GM21528 (cell line): ENCODE data around the gene USP30.
"Not testable (repeated sequence)": the region's sequence is repeated elsewhere in the genome, so short reads cannot be mapped to it uniquely, and the experiment has no call there.

Experiments
- ATAC-seq: cut with Tn5 transposase; IDR thresholded peaks from one replicate; pipeline ENCODE4 v1.9.1; 2021; ENCODE audit warnings: mild to moderate bottlenecking, moderate library complexity; ENCODE audit not compliant: unreplicated experiment, low FRiP score

USP30 gene

DNA sequence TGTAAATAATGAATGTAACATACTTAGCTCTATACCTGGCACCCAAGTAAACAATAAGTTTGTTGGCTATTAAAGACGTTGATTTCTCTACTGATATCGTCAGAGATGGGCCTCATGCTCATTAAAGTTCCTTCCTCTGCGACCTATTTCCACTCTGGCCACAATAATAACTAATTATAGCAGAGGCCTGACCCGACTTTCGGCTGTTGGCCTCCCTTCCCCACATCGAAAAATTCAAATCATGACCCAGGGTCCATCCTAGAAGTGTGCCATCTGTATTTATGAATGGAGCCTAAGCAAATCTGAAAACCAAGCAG, 321 bp upstream of the USP30 start:
- peak; percentile 10 for ATAC-seq

DNA sequence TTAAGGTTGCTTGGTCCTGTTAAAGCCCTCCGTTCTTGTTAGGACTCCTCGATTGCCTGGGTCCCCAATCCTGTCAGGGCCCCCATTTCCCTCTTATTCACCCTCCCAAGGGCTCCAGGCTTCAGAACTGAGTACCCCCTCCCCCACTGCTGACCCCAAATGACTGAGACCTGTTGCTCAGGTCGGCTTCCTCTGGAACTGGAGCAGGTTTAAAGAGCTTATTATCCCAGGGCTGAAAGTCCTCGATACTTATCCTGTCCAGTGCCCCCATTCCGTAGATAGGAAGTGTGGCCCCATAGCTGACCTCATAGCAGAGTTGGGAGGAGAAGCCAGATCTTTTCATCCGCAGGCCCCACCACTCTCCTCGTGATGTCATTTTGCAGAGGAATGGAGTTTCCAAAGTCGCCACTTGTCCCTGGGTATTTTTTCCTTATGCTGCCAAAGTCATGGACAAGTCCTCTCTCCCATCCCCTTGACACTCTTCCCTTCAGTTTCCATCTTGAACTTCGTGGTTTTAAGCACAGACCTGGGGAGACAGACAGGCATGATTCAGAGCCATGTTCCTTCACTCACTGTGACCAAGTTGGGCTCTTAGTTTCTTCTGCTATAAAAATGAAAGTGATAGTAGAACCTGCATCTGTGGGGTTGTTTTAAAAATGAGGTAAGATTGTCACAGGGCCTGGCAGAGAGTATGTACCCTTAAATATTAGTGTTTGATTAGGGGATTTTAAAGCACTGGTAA, 1.2 kb downstream of the USP30 start:
- peak; percentile 48 for ATAC-seq

DNA sequence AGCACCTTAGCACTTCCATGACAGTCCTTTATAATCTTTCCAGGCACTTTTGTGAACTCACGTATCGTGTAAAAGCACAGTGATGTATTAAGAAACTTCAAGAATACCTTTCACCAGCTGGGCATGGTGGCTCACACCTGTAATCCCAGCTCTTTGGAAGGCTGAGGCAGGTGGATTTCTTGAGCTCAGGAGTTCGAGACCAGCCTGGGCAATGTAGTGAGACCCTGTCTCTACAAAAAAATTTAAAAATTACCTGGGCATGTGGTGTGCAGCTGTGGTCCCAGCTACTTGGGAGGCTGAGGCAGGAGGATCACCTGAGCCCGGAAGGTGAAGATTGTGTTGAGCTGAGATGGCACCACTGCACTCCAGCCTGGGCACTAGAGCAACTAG, 1.7 kb downstream of the USP30 start:
- not testable (repeated sequence) for ATAC-seq

DNA sequence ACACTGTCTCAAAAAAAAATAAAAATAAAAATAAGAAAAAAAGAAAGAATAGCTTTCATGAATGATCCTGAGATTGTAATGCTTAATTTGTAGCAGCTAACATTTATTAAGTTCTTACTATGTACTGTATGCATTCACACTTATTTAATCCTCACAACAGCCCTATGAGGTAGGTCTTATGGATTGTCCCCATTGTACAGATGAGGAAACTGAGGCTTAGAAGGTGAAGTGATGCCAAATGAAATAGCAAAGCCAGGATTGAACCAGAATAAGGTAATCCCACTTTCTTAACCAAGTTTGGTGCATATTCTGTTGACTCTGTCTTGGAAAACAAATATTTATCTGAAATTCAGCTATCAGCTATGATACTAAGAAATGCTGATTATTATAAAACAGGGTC, 2.1 kb downstream of the USP30 start:
- no peak for ATAC-seq

DNA sequence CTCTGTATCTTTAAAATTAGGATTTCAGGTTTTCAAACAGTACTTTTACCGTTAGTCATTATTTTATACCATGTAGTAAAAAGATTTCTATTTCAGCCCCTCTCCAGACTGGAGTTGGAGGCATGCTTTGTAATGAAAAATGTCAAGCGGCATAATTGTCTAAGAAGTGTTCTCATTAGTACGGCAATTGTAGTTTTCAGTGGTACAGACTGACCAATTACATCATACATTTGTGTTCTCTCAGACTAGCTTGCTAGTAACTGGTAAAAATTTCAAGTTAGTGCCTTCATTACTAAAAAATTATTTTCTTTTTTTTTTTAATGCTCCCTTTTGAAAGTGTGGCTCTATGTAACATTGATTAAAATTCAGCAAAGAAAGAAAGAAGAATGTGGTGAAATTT, 4.5 kb downstream of the USP30 start:
- no peak for ATAC-seq

DNA sequence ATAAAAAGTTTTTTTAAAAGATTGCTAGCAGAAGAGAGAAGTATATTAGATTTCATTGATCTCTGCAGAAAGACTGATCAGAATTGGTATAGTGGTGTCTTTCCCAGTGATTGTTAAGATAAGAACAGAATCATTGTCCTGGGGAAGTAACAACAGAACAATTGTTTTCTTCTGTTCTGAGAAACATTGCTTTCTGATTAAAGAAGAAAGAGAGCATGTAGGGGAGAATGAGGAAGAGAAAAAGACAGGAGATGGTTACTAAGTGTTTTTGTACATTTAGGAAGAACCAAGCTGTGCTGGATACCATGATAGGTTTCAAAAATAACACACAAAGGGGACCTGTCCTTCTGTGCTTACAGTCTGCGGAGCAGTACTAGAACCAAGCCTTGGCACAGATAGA, 5.0 kb downstream of the USP30 start:
- no peak for ATAC-seq

DNA sequence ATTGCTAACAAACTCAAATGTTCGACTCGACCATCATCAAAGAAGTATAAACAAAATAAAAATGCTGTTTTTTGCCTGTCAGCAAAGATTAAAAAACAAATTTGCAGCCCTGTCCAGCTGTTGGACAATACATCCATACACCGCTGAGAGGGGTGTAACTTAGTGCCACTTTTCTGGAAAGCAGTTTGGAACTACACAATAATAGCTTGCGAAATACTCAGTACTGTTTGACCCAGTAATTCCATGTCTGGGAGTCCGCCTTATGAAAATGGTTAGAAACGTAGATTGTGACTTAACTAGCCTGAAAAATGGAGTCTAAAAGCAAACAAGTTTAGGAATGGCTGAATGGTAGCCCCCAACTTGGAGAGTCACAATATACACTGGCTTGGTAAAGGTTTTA, 6.4 kb downstream of the USP30 start:
- no peak for ATAC-seq

DNA sequence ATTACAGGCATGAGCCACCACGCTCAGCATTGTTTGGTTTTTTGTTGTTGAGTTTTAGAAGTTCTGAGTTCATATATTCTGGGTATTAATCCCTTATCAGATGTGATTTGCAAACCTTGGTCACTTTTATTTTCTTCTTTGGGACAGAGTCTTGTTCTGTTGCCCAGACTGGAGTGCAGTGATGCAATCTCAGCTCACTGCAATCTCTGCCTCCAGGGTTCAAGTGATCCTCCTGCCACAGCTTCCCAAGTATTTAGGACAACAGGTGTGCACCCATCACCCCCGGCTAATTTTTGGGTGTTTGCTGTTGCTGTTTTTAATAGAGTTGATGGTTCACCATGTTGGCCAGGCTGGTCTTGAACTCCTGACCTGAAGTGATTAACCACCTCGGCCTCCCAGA, 11.8 kb downstream of the USP30 start:
- no peak for ATAC-seq

DNA sequence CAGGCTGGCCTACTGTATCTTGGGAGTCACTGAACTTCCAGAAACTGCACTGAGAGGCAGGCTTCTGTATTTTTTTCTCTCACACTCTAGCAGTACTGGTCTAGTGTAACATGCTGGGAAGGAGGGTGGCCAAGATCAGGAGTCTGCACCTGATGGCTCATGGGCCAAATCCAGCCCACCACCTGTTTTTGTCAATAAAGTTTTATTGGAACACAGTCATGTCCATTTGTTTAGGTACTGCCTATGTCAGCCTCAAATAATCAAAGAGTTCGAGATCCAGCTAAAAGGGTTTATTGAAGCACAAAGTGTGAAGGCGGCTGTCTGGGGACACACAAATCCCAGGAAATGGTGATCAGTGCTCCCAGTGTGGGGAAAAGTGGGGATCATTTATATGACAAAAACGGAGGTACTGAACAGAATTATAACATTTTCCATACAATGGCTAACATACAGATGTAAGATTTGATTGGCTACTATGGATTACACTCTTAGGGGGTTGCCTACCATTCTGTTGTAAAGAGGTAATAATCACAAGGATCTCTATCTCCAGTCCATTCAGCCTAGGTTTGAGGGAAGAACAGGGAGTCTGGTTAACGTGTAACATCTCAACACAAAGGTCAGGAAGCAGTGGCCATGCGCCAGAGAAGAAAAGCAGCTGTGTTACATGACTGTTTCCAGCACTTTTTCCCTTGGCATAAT, 12.9 kb downstream of the USP30 start:
- ATAC-seq: no peak

DNA sequence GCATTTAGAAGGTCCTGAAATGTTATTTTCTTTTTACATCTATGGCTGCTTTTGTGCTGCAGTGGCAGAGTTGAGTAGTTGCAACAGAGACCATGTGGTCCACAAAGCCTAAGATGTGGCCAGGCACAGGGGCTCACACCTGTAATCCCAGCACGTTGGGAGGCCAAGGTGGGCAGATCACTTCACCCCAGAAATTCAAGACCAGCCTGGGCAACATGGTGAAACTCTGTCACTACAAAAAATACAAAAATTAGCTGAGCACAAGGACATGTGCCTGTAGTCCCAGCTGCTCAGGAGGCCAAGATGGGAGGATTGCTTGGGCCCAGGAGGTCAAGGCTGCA, 13.4 kb downstream of the USP30 start:
- ATAC-seq: no peak

DNA sequence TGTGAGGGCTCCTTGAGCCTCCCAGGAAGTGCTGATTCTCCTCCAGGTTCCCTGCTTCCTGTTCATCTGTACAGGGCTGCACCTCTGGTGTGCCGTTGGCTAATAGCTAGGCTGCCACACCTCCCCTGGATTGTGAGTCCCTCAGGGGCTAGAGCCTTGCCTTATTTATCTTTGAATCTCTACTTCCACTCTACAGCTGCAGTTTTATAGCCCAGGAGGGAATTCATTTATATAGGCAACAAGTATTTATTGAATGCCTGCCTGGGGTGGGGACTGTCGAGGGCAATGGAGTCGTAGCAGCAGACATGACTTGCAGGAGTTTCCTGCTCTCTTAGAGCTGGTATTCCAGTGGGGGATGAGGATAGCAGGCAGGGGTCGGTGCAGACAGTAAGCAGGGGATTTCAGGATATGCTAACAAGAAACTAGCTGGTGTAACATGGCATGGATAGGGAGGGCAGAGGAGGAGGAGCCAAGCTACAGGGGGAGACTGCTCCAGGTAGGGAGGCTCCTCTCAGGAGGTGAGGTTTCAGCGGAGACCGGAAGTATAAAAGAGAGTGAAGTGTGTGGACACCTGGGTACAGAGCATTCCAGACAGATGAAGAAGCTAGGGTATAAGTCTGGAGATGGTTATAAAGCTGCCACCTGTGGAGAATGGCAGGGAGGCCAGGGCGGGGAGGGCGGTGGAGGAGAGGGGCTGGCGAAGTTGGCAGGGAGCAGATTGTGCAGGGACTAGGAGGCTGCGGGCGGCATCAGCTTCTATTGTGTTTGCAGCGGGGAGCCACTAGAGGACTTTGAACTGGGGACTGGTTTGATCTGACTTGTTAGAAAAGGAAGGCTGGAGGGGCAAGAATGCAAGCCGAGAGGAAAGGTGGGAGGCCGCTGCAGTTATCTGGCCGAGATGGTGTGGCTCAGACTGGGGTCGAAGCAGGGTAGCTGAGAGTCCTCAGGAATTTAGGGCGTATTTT, 17.2 kb downstream of the USP30 start:
- ATAC-seq: no peak

DNA sequence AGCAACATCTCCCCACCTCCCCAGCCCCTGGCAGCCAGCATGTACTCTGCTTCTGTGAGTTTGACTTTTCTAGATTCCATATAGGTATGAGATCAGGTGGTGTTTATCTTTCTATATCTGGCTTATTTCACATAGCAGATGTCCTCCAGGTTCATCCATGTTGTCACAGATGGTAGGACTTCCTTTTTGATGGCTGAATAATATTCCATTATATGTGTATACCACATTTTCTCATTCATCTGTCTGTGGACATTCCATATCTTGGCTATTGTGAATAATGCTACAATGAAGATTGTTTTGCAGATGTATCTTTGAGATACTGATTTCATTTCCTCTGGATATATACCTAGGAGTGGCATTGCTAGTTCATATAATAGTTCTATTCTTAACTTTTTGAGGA, 22.5 kb downstream of the USP30 start:
- no peak for ATAC-seq

DNA sequence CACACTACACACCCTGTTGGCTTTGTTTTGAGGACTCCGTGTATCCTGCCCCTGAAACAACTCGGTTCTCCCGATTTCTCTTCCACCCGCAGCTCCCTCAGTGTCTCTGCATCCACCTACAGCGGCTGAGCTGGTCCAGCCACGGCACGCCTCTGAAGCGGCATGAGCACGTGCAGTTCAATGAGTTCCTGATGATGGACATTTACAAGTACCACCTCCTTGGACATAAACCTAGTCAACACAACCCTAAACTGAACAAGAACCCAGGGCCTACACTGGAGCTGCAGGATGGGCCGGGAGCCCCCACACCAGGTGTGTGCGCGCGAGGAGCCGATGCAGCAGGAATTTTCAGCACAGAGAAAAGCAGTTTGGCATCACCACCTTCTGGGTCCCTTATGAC, 30.4 kb downstream of the USP30 start:
- no peak for ATAC-seq

DNA sequence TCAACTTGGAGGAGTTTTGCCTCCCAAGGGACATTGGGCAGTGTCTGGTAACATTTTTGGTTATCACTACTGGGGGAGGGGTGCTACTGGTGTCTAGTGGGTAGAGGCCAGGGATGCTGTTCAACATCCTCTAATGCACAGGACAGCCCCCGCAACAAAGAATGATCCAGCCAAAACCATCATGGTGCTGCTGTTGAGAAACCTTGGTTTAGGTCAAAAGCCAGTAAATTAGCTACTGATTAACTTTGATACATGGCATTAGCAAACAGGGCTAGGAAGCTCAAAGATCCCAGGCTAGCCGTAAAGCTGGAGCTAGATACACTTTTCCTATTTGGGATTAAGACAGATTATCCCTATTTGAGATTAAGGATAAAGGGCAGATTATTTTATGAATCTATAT, 32.0 kb downstream of the USP30 start:
- ATAC-seq: no peak

DNA sequence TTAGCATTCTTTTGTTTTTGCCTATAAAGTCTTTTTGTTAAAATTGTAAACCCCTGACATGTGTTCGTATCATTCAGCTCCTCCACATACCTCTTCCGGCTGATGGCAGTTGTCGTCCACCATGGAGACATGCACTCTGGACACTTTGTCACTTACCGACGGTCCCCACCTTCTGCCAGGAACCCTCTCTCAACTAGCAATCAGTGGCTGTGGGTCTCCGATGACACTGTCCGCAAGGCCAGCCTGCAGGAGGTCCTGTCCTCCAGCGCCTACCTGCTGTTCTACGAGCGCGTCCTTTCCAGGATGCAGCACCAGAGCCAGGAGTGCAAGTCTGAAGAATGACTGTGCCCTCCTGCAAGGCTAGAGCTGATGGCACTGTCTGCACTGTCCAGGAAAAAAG, 33.2 kb downstream of the USP30 start:
- ATAC-seq: no peak

DNA sequence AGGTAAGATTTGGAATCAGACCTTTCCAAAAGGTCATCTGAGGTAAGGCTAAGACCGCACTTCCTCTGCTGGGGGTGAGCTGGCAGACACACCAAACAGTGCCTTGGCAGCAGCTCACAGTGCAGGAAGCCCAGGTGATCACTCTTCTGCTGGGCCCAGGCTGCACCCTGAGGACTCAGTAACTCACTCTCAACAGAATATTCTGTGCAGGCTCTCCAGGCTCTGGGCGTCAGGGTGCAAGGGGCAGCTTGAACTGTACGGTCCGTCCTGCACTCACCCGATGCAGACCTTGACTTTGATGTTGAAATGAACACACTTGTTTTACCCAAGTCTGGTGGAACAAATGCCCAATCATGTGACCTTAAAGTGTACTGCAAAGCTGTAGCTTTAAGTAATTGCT, 34.9 kb downstream of the USP30 start:
- ATAC-seq: no peak

DNA sequence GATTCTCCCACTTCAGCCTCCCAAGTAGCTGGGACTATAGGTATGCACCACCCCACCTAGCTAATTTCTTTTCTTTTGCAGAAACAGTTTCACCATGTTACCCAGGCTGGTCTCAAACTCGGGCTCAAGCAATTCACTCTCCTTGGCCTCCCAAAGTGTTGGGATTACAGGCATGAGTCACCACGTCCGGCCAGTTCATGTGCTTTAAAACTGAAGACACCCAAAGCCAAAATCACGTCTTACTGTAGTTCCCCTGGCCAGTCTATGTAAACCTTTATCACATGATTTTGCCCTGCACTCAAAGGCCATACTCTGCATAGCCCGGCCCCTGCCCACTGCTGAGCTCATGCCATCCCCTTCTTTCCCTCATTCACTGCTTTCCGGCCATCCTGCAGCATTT, 36.4 kb downstream of the USP30 start:
- ATAC-seq: no peak

DNA sequence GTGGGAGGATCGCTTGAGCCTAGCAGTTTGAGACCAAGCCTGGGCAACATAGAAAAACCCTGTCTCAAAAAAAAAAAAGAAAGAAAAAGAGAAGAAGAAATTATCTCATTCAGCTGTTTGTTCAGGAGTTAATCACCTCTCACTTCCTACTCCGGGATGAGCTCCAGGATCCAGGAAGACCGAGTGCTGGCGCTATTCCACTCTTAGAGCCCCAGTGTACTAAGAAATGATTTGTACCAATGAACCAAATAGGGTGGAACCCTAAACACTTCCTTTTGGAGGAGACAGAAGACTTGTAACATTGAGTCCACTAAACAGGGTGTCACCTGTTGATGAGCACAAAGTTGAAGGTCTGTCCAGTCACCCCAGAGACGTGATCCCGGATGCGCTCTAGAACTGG, 37.3 kb downstream of the USP30 start:
- no peak for ATAC-seq

DNA sequence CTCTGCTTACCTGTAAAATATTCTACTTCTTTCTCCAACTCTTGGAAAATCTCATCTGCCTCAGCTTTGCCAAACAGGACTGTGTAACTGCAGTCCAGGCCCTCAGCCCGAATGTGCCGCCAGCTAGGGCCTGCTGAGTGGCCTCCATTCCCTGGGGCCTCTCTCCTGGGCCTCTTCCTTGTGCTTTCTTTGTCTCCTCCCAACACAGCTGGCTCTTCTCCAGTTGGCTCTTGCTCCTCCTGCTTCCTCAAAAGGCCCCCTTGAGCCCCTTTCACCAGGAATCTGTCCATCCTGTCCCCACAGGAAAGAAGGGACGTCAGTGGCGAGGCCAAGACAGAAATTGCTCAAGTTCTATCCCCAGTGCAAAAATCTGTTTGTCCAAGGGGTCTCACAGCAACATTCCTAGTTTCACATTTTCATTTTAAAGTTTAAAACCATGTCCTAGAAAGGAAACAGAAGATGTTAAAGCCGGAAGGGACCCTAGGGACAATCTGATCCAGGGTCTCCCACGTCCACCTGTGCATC, 40.2 kb downstream of the USP30 start:
- ATAC-seq: no peak

DNA sequence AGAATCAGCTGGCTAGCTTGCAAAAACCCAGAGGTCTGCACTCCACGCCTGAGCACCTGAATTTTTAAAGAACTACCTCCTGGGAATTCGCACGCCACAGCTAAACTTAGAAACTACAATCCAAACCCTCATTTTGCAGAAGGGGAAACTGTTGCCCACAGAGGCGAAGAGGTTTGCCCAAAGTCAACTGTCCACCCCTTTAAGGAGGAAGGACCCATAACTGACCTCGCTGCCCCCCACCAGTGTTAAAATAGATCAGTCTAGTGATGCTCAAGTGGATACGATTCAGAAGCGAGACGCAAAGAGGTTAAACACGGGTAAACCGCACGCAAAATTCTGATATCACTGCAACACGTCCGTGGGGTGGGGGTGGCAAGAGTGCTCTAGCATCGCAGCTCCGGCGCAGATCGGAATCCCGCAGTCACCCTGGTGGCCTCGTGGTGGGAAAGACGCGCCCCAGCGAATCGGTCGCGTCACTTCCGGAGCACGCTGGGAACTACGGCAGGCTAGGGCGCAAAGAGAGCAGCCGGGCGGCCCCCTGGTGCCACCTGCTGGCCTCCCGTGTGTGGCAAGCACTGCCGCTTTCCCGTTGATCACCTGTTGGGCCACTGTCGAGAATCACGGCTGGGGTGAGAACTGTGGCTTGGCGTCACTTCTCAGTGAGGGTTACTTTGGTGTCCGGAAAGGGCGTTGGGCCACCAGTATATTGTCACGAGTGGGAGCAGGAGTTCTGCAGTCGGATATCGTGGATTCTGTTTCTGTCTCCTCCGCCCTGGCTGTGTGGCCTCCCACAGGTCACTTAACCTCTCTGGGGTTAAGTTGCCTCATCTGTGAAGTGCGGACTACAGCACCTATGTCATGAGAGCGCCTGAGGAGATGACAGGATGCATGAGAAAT, 40.9 kb downstream of the USP30 start, which contains the start of gene ALKBH2:
TSS of gene ALKBH2 (minus strand) at position 451 of the 897 bp plus-strand sequence. CDS start 686 bp downstream, outside the sequence.
- peak; percentile 62 for ATAC-seq
